H9 (cell line): Measurements from ENCODE around the gene TMEM200C. TPM values are rescaled to one million over a fixed set of nuclear protein-coding genes. Genes with fewer than 3 reads are reported as not detected.

Experiments
- DNase-seq: peaks from one replicate; pipeline ENCODE4 v3.0.0-alpha.2; 2017
- H2AFZ ChIP-seq: one replicate; pipeline ENCODE4 v1.6.1; 2013; ENCODE audit warnings: mild to moderate bottlenecking, low read length, control low read depth, moderate library complexity
- H2AK5ac ChIP-seq: 2 replicates; pipeline ENCODE4 v1.6.1; 2013; ENCODE audit warnings: low read length, control low read depth, mixed read lengths; ENCODE audit not compliant: insufficient read length
- H2BK120ac ChIP-seq: one replicate; pipeline ENCODE4 v1.6.1; 2013; ENCODE audit warnings: low read depth, mild to moderate bottlenecking, low read length, control low read depth, inconsistent platforms; ENCODE audit not compliant: poor library complexity, severe bottlenecking
- H2BK12ac ChIP-seq: 2 replicates; pipeline ENCODE4 v1.6.1; 2013; ENCODE audit warnings: low read length, control low read depth, mixed read lengths, low read depth; ENCODE audit not compliant: insufficient read length
- H2BK15ac ChIP-seq: 2 replicates; pipeline ENCODE4 v1.6.1; 2013; ENCODE audit warnings: low read depth, low read length, control low read depth
- H2BK20ac ChIP-seq: one replicate; pipeline ENCODE4 v1.6.1; 2013; ENCODE audit warnings: low read depth, mild to moderate bottlenecking, low read length, control low read depth, inconsistent platforms; ENCODE audit not compliant: poor library complexity, severe bottlenecking
- H2BK5ac ChIP-seq: 2 replicates; pipeline ENCODE4 v1.6.1; 2013; ENCODE audit warnings: low read length, control low read depth, mixed read lengths; ENCODE audit not compliant: insufficient read length
- H3K14ac ChIP-seq: 2 replicates; pipeline ENCODE4 v1.6.1; 2013; ENCODE audit warnings: low read length, control low read depth; ENCODE audit not compliant: insufficient read depth
- H3K18ac ChIP-seq: 2 replicates; pipeline ENCODE4 v1.6.1; 2013; ENCODE audit warnings: low read depth, mild to moderate bottlenecking, mixed read lengths, low read length, control low read depth; ENCODE audit not compliant: insufficient read length
- H3K23ac ChIP-seq: 2 replicates; pipeline ENCODE4 v1.6.1; 2013; ENCODE audit warnings: low read length, control low read depth, mixed read lengths, low read depth; ENCODE audit not compliant: insufficient read length
- H3K23me2 ChIP-seq: 2 replicates; pipeline ENCODE4 v1.6.1; 2013; ENCODE audit warnings: low read depth, mild to moderate bottlenecking, mixed read lengths, low read length, control low read depth; ENCODE audit not compliant: insufficient read length, poor library complexity, severe bottlenecking
- H3K27ac ChIP-seq: 2 replicates; pipeline ENCODE4 v1.5.1; 2013; ENCODE audit warnings: low read length, control low read depth, mixed read lengths, low read depth; ENCODE audit not compliant: insufficient read length
- H3K27me3 ChIP-seq: 2 replicates; pipeline ENCODE4 v1.6.1; 2013; ENCODE audit warnings: low read length, control low read depth, inconsistent platforms; ENCODE audit not compliant: insufficient read depth
- H3K4ac ChIP-seq: 2 replicates; pipeline ENCODE4 v1.6.1; 2013; ENCODE audit warnings: low read depth, mild to moderate bottlenecking, control low read depth, inconsistent platforms, low read length, moderate library complexity
- H3K4me1 ChIP-seq: 2 replicates; pipeline ENCODE4 v1.6.1; 2013; ENCODE audit warnings: low read length, control low read depth, inconsistent platforms; ENCODE audit not compliant: insufficient read depth
- H3K4me2 ChIP-seq: 2 replicates; pipeline ENCODE4 v1.6.1; 2013; ENCODE audit warnings: low read length, control low read depth, mixed read lengths; ENCODE audit not compliant: insufficient read length, insufficient read depth
- H3K56ac ChIP-seq: 2 replicates; pipeline ENCODE4 v1.6.1; 2013; ENCODE audit warnings: low read depth, mild to moderate bottlenecking, mixed read lengths, low read length, control low read depth; ENCODE audit not compliant: insufficient read length
- H3K79me1 ChIP-seq: 2 replicates; pipeline ENCODE4 v1.6.1; 2013; ENCODE audit warnings: low read depth, mild to moderate bottlenecking, moderate library complexity, low read length, control low read depth, inconsistent platforms; ENCODE audit not compliant: insufficient read depth, poor library complexity, severe bottlenecking
- H3K79me2 ChIP-seq: 2 replicates; pipeline ENCODE4 v1.6.1; 2013; ENCODE audit warnings: low read length, control low read depth, inconsistent platforms; ENCODE audit not compliant: insufficient read depth
- H3K9ac ChIP-seq: 2 replicates; pipeline ENCODE4 v1.6.1; 2013; ENCODE audit warnings: low read length, control low read depth, mixed read lengths; ENCODE audit not compliant: insufficient read length; ENCODE audit errors: extremely low read depth
- H3K9me3 ChIP-seq: one replicate; pipeline ENCODE4 v1.6.1; 2013; ENCODE audit warnings: low read depth, low read length, inconsistent platforms; ENCODE audit not compliant: control insufficient read depth
- H3T11ph ChIP-seq: one replicate; pipeline ENCODE4 v1.6.1; 2013; ENCODE audit warnings: mild to moderate bottlenecking, low read length, control low read depth, inconsistent platforms
- H4K20me1 ChIP-seq: one replicate; pipeline ENCODE4 v1.6.1; 2013; ENCODE audit not compliant: control insufficient read depth, insufficient read length, insufficient read depth
- H4K5ac ChIP-seq: 2 replicates; pipeline ENCODE4 v1.6.1; 2013; ENCODE audit warnings: low read depth, mild to moderate bottlenecking, mixed read lengths, low read length, control low read depth; ENCODE audit not compliant: insufficient read length
- H4K8ac ChIP-seq: replicated peaks from 2 replicates; pipeline ENCODE4 v1.6.1; 2013; ENCODE audit warnings: low read length, control low read depth, mixed read lengths, low read depth; ENCODE audit not compliant: insufficient read length
- H4K91ac ChIP-seq: 2 replicates; pipeline ENCODE4 v1.6.1; 2013; ENCODE audit warnings: low read depth, mild to moderate bottlenecking, moderate library complexity, mixed read lengths, low read length, control low read depth; ENCODE audit not compliant: insufficient read length
- H3K27ac Mint-ChIP-seq, 3 experiments: 2 replicates in 2 of 3; 3 replicates in 1 of 3; pipeline ENCODE4 v1.8.0; 2020 to 2021; ENCODE audit warnings: mixed read lengths in 3 of 3, mild to moderate bottlenecking in 1 of 3, moderate library complexity in 1 of 3
- H3K27me3 Mint-ChIP-seq: 2 replicates; pipeline ENCODE4 v1.8.0; 2021; ENCODE audit warnings: low read depth, mild to moderate bottlenecking, moderate library complexity, mixed read lengths
- H3K36me3 Mint-ChIP-seq, 3 experiments: 2 replicates in 2 of 3; 3 replicates in 1 of 3; pipeline ENCODE4 v1.8.0; 2020 to 2021; ENCODE audit warnings: low read depth in 3 of 3, mixed read lengths in 3 of 3; ENCODE audit not compliant: insufficient read depth in 1 of 3
- H3K4me1 Mint-ChIP-seq, 2 experiments: 2 replicates each; pipeline ENCODE4 v1.8.0; 2020; ENCODE audit warnings: mixed read lengths in 2 of 2
- H3K4me3 Mint-ChIP-seq, 2 experiments: 2 replicates in 1 of 2; 3 replicates in 1 of 2; pipeline ENCODE4 v1.8.0; 2020 to 2021; ENCODE audit warnings: mild to moderate bottlenecking in 2 of 2, mixed read lengths in 2 of 2, moderate library complexity in 1 of 2
- H3K9me3 Mint-ChIP-seq, 2 experiments: 2 replicates in 1 of 2; 3 replicates in 1 of 2; pipeline ENCODE4 v1.8.0; 2020; ENCODE audit warnings: mild to moderate bottlenecking in 2 of 2, mixed read lengths in 2 of 2, moderate library complexity in 1 of 2
- CTCF ChIP-seq: fragments of 200-600 bp; sonication (generic); conservative IDR thresholded peaks from 3 replicates; pipeline ENCODE4 v1.8.0; 2021; ENCODE audit warnings: antibody characterized with exemption, mild to moderate bottlenecking
- total RNA-seq: library from RNA; stranded (reverse); gene quantifications from 2 replicates; pipeline ENCODE4 v1.2.1, GENCODE V29; 2021

TMEM200C gene
- total RNA-seq, 1 experiment from 2014 or later, result 6.3 TPM

GRCh38 chr18:5892823-5893431, 2.4 kb downstream of the TMEM200C start:
- no peak overlapping the region for H3K4ac ChIP-seq
- peaks cover 2% of the 10 kb centered on the region; the same call in 1 of the 2 replicates for H3K27me3 ChIP-seq
- peaks cover 66% of the 10 kb centered on the region for H3K27me3 Mint-ChIP-seq
- no peaks in the 10 kb centered on the region for H3K9me3 ChIP-seq
- peaks cover 40 to 42% of the 10 kb centered on the region in 2 experiments for H3K4me1 Mint-ChIP-seq
- no peaks in the 10 kb centered on the region; a peak in 1 of 5 replicates for H3K9me3 Mint-ChIP-seq
- DNase-seq, result no peak
- H3K23me2 ChIP-seq, result peaks cover 30% of the 10 kb centered on the region
- no peak for TF ChIP-seq CTCF
- H3K79me2 ChIP-seq, result 0 out of 2 replicates have a peak, but pooled peaks cover 1% of the 10 kb centered on the region
- no peak overlapping the region for H4K91ac ChIP-seq
- H3K23ac ChIP-seq, result no peak overlapping the region
- no peak overlapping the region for H3K18ac ChIP-seq
- no peak overlapping the region for H3K27ac Mint-ChIP-seq
- no peak overlapping the region for H3K56ac ChIP-seq
- no peak overlapping the region for H2BK120ac ChIP-seq
- no peak overlapping the region for H4K8ac ChIP-seq
- H3K79me1 ChIP-seq, result no peaks in the 10 kb centered on the region
- no peaks in the 10 kb centered on the region for H3K4me1 ChIP-seq
- H3K27ac ChIP-seq, result no peak overlapping the region
- H3K4me3 Mint-ChIP-seq, result no peak overlapping the region
- H2BK12ac ChIP-seq, result no peak overlapping the region
- no peak overlapping the region for H2AK5ac ChIP-seq
- no peaks in the 10 kb centered on the region for H4K20me1 ChIP-seq
- H3K4me2 ChIP-seq, result no peak overlapping the region
- no peak overlapping the region for H2BK20ac ChIP-seq
- H3T11ph ChIP-seq, result no peak overlapping the region
- no peak overlapping the region for H2AFZ ChIP-seq
- no peak overlapping the region for H3K9ac ChIP-seq
- H2BK15ac ChIP-seq, result no peak overlapping the region
- H3K14ac ChIP-seq, result no peak overlapping the region
- H3K36me3 Mint-ChIP-seq, result peaks cover 2 to 8% (median 5%) of the 10 kb centered on the region in 3 experiments; a peak in 6 of 7 replicates
- H2BK5ac ChIP-seq, result no peak overlapping the region
- no peak overlapping the region for H4K5ac ChIP-seq
